HL-60 (cell line): ENCODE measurements around the gene CACNA1D.

Experiments used
- CTCF ChIP-seq: IDR thresholded peaks from one replicate; pipeline ENCODE4 v1.5.1; 2011; ENCODE audit warnings: low read length, control low read depth, inconsistent platforms; ENCODE audit not compliant: insufficient read depth
- GABPA ChIP-seq: IDR thresholded peaks from 2 replicates; pipeline ENCODE4 v1.6.1; 2012; ENCODE audit warnings: low read depth
- POLR2AphosphoS5 ChIP-seq: IDR thresholded peaks from 2 replicates; pipeline ENCODE4 v1.6.1; 2012; ENCODE audit warnings: low read depth
- REST ChIP-seq: IDR thresholded peaks from 2 replicates; pipeline ENCODE4 v1.6.1; 2012; ENCODE audit warnings: low read depth; ENCODE audit not compliant: insufficient replicate concordance

DNA sequence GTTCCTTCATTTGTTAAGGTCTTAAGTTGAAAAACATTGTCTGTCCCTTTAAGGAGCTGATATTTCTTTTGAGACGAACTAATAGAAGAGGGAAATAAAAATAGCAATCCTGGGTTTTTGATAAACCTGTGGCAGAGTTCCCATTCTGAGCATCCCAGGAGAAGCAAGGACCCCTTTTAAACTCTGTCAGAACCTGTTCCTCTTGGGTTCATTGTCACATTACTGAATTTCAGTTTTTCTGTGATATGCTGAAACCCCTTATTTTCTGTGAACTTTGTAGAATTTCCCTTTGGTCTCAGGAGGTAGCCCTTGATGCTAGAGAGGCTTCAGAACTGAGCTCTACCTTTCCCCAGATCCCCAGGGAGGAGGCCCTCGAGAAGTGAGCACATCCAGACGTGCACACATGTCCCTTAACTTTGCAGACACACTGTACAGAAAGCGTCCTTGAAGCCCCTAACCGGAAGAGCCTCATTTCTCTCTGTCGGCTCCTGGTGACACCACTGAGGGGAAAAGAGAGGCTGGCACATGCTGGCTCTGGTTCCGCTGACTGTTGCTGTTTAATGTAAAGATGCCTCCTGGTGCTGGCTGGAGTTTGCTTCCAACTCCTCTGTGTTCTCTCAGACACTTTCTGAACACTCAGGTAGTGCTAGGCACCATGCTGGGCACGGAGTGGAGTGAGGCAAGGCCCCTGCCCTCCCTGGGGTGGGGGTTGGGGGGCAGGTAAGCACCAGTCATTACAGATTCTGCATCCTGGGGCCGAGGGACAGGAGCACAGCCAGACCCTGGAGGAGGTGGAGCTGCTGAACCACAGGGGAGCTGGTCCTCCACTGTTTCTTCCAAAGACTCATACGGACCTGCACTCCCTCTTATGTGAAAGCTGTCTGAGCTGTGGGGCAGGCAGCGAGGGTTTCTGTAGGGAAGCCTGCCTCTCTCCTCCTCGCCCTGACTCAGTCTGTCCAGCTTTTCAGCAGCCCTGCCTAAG is 274.4 kb downstream of the CACNA1D start:
- TF ChIP-seq POLR2AphosphoS5 (no peak), CTCF (no peak), REST (no peak), GABPA (no peak)
